Activated gamma-delta T cell treated with Interleukin-2 at 50 U/mL for 16 hours (primary cell): ENCODE measurements around the gene FUOM.

Experiments used
- DNase-seq: peaks from one replicate; pipeline ENCODE4 v3.0.0-alpha.2; 2020

Gene FUOM, protein sequence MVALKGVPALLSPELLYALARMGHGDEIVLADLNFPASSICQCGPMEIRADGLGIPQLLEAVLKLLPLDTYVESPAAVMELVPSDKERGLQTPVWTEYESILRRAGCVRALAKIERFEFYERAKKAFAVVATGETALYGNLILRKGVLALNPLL

DNA sequence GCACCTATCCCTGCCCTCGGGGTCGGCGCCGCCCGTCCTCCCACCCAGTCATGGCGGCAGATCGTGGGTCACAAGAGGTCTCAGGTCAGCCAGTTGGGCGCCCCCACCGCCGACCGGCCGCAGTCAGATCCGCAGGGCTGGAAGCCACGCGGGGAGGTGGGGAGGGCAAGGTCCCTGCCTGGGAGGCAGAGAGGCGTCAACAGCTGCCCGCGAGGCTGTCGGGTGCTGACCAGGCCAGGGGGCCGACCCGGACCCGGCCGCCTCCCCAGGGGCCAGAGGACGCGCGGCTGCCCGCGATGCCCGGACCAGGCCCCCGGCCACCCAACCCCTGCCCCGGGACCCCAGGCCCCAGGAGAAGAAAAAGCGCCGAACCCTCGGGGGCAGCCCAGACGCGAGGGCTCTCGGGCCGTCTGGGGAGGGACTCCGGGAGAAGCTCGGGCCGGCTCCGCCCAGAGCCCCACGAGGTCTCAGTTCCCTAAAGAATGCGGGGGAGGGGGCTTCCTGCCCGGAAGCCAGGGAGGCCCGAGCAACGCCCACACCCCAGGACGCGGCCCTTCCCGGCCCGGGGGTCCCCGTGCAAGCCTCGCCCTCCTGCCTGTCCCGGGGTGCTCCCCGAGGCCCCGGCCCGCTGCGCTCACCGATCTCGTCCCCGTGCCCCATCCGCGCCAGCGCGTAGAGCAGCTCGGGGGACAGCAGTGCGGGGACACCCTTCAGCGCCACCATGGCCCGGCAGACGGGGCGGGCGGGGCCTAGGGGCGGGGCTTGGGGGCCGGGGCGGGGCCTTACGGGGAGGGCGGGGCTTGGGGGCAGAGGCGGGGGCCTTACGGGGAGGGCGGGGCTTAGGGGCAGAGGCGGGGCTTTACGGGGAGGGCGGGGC, at the start of gene FUOM:
FUOM (minus strand) TSS at position 735 of the 877 bp plus-strand sequence; CDS start at position 723, 12 bp downstream.
- DNase-seq = peak; percentile 55

DNA sequence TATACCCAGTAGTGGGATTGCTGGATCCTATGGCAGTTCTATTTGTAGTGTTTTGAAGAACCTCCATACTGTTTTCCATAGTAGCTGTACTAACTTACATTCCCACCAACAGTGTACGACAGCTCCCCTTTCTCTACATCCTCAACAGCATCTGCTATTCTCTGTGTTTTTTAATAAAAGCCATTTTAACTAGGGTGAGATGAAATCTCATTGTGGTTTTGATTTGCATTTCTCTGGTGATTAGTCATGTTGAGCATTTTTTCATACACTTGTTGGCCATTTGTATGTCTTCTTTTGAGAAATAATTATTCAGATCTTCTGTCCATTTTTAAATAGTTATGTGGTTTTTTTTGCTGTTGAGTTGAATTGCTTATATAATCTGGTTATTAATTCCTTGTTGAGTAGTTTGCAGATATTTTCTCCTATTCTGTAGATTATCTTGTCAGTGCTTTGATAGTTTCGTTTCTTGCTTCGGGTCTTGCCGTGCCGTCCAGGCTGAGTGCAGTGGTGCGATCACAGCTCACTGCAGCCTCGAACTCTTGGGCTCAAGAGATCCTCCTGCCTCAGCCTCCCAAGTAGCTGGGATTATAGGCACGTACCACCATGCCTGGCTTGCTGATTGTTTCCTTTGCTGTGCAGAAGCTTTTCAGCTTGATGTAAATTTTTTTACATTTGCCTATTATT, 48.2 kb upstream of the FUOM start:
- no peak for DNase-seq

DNA sequence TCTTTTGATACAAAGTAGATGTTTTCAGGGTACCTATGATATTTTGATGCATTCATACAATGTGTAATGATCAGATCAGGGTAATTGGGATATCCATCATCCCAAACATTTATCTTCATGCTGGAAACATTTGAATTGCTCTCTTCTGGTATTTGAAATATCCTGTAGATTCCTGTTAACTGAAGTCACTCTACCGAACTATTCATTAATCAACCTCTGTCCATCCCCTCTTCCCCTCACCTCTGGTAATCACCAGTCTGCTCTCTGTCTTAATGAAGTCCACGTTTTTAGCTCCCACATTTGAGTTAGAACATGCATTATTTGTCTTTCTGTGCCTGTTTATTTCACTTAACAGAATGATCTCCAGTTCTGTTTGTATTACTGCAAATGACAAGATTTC, 47.5 kb upstream of the FUOM start:
- no peak for DNase-seq

DNA sequence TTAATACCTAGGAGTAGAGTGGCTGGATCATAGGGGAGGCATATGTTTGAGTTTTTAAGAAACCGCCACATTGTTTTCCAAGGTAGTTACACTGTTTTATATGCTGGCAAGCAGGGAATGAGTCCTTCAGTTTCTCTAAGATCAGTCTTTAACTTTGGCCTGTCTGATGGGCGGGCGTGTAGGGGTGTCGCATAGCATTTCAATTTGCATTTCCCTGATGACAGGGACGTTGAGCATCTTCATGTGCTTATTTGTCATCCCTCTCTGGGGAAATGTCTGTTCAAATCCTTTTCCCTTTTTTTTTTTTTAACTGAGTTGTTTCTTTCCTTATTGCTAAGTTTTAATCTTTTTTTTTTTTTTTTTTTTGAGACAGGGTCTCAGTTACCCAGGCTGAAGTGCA, 46.0 kb upstream of the FUOM start:
- no peak for DNase-seq

DNA sequence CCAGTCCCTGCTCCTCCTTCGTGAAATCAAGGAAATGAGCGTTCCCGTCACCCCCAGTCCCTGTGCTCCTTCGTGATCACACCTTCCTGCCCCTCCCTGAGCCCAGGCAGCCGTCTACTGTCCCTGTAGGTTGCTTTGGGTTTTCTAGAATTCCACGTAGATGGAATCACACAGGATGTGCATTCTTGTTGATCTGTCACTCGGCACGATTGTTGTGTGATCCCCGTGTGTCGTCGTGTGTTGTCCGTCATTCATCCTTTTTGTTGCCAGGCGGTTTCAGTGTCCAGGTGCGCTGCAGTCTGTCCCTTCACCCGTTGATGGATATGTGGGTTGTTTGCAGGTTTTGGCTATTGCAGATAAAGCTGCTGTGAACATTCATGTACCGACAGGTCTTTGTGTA, 45.5 kb upstream of the FUOM start:
- no peak for DNase-seq

DNA sequence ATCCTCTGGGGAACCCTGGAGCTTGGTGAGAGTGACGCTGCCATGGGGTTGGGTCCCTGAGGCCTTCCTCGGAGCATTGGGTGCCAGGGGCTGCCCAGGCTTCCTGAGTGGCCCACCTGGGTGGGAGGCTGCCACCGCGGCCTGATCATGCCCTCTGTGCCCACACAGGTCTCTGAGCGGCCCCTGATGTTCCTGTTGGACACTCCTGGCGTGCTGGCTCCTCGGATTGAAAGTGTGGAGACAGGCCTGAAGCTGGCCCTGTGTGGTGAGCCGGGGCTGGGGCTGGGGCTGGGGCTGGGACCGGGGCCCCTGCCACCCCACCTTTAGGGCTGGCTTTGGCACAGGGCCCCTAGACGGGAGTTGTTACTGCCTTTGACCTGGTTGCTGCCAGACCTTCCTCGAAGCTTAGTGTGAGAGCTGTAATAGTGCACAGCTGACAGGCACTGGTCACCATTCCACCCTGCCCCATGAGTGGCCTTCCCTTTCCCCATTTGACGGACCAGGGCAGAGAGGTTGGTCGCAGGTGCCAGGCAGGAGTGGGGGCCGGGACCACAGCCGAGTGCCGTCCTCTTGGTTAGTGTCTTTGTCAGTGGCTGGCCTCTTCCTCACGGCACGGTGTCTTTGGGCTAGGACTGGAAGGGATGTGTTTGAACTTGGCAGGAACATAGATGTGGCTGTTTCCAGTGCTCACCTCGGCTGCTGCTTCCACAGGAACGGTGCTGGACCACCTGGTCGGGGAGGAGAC, 44.3 kb upstream of the FUOM start:
- no peak for DNase-seq

DNA sequence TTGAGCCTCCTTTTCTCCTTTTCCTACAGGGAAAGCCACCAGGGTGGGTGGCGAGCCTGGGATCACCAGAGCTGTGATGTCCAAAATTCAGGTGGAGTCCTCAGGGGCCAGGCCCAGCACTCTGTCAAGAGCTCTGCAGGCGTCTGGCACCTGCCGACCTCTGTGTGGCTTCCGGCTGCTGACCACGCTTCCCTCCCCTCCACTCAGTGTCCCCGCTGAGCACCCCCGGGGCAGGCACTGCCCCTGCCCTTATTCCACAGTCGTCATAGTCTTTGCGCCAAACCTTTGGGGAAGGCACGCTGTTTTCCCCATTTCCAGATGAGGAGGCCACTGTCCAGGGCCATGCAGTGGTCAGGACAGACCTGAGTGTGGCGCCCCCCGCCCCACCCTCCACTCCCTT, 43.7 kb upstream of the FUOM start:
- DNase-seq = no peak

DNA sequence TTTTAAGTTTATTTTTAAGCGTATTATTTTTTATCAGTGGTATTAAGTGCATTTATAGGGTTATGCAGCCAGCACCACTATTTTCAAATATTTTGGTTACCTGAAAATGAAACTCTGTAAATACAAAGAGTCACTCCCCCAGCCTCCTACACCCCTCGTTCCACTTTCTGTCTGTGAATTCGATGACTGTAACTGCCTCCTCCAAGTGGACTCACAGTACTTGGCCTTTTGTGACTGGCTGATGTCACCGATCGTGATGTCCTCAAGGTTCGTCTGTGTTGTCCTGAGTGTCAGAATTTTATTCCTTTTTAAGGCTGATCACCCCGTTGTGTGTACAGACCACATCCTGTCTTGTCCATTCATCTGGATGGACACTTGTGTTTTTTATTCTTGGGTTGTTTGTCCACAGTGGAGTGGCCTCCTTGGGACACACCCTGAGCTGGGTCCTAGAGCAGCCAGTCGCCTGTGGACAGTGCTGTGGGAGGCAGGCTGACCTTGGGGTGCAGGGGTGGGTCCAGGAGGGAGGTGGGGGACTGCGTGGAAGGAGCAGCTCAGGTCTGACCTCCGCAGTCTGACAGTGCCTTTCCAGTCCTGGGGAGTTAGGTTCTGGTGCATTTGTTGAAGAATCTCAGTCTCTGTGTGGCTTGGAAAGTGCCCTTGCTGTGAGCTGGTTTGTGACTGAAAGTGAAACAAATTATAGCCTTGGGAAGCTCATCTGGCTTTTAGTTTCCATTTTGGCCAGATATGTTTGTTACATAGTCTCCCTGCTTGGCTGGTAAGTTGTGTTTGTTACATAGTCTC, 43.0 kb upstream of the FUOM start:
- no peak for DNase-seq

DNA sequence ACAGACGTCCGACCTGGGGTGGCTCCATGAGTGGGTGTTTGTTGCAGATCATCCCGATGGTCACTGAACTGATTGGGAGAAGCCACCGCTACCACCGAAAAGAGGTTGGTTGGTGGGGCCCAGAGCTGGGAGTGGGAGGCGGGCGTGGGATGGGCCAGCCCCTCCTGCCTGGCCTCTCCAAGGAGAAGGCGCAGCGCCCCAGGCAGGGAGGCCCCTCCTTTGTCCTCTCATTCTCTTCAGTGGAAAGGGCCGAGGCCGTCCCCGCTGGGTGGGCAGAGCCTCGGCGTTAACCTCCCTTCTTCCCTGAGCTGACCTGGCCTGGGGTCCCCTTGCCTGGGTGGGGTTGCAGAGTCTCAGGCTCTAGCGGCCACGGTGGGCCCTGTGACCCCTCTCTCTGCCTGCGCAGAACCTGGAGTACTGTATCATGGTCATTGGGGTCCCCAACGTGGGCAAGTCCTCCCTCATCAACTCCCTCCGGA, 41.3 kb upstream of the FUOM start:
- no peak for DNase-seq

DNA sequence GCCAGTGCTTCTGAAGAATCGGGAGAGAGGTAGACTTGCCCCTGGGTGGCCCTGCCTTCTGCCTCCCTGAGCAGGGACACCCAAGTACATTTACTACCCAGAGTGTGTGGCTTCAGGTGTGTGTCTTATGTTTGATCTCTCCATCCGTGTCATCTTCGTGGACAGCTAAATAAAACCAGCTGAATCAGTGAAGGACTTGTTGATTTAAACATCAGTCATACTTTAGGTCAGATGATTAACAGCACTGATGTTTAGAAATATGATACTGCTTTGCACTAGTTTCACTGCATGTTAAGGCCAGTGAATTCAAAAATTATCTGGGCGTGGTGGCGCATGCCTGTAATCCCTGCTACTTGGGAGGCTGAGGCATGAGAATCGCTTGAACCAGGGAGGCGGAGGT, 40.1 kb upstream of the FUOM start:
- DNase-seq = no peak

DNA sequence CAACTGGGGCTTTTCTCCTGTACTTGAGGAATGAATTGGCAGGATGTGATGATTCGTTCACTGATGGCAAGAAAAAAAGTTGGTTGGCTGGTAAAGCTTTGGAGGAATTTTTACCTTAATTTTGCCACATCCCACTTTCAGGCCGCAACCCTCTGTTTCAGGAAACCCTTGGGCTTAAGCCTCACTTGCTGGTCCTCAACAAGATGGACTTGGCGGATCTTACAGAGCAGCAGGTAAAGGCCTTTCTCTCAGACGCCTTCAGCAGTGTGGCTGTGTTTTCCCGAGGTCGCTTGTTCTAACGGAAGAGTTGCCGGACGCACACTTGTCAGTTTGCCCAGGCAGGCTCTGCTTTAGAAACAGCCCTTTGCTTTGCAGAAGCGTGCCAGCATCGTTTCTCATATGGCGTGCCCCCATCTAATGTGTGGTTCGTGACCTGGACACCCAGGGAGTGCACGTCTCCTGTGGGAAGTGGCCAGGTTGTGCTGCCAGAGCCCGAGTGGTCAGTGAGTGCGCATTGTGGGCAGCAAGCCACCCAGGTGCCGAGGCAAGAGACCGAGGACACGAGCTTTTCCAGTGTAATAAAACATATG, 38.3 kb upstream of the FUOM start:
- no peak for DNase-seq

DNA sequence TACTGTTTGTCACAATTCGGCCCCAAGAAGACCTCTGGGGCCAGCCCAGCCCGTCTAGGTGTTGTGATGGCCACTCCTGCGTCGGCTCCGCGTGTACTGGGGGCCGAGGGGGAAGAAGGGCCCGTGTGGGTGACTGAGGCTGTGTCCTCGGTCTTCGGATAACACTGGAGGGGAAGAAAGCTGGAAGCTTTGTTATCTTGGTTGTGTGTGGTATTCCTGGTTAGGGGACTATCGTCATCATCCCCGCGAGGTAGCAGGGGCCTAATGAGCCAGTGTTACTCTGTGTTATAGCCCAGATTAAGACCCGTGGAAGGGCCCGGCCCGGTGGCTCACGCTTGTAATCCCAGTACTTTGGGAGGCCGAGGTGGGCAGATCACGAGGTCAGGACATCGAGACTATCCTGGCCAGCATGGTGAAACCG, 37.0 kb upstream of the FUOM start:
- no peak for DNase-seq

DNA sequence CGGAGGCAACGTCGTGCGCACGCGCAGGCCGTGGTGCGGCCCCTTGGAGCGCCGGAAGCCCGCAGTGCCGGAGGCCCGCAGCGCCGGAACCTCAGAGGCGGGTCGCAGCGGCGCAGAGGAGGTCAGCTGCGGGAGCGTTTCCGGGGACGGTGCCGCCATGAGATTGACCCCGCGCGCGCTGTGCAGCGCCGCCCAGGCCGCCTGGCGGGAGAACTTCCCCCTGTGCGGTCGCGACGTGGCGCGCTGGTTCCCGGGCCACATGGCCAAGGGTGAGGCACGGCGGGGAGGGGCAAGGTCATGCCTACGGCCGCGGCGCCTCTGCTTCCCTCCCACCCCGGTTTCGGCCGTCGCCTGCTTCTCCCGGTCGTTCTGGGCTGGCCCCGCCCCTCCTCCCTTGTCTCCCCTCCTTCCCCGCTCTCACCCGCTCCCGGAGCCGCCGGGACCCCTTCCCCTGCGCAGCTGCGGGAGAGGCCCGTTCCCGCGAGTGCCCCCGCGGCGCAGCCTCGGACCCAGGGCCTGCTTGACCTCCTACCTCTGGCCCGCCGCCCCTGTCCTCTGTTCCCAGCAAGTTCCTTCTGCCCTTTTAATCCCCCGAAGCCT, 36.3 kb upstream of the FUOM start, which contains the start of gene MTG1:
MTG1 (plus strand) TSS at position 94 of the 600 bp plus-strand sequence; CDS start at position 158, 64 bp downstream.
- DNase-seq = peak; percentile 90

DNA sequence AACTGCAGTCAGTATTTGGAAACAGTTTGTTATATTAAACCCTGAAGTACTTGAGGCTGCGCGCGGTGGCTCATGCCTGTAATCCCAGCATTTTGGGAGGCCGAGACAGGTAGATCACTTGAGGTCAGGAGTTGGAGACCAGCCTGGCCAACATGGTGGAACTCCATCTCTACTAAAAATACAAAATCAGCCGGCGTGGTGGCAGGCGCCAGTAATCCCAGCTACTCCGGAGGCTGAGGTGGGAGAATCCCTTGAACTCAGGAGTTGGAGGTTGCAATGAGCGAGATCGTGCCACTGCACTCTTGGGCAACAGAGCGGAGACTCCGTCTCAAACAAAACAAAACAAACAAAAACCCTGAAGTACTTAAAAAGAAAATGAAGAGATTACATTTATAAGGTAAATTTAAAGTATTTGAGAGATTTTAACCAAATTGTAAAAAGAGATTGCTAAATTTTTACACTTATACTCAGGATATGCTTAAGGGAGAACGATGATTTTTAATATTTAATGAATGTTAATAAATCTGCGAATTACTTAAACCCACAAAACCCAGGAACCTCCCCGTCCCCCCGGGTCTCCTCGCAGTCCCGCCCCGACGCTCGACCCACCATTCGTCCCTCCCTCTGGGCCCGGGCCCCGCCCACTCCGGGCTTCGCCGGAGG, 35.7 kb upstream of the FUOM start:
- no peak for DNase-seq

DNA sequence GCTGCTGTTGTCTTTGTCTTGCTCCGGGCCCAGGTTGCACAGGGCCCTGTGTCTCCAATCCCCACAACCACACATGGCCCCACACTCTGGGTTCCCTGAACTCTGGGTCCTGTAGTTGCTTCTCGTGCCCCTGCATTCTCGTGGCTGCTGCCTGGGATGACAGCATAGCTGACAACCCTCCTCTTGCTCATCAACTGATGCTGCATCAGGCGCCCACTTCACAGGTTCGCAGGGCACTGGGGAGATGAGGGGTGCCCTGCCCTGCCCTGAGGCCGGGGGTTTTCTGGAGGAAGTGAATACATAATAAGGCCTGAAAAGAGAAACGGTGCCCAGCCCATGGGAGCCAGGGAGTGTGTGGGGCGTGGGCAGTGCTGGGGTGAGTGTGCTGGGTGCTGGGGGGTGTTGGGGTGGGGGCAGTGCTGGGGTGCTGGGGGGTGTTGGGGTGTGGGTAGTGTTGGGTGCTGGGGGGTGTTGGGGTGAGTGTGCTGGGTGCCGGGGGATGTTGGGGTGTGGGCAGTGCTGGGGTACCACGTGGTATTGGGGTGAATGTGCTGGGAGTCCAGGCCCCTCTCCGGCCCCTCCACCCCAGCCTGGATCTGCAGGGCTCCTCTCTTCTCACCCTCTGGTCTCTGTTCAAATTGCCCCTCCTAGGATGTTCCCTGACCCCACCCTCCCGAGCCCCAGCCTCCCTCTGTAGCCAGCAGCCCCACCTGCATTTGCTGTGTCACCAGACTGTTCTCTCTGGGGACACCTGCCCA, 34.1 kb upstream of the FUOM start:
- no peak for DNase-seq

DNA sequence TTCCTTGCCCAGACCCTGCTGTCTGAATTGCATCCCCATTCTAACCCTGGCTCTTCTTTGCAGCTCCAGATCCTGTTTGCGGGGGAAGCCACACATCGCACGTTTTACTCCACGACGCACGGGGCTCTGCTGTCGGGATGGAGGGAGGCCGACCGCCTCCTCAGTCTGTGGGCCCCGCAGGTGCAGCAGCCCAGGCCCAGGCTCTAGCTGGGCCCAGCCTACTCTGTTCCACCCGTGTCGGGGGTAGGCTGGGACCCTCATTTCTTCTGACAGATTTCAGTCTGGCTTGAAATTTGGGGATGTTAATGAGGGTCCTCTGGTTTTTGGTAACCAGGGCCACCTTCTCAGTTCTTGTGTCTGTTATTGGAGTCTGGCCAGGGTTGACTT, 33.4 kb upstream of the FUOM start:
- DNase-seq = no peak

DNA sequence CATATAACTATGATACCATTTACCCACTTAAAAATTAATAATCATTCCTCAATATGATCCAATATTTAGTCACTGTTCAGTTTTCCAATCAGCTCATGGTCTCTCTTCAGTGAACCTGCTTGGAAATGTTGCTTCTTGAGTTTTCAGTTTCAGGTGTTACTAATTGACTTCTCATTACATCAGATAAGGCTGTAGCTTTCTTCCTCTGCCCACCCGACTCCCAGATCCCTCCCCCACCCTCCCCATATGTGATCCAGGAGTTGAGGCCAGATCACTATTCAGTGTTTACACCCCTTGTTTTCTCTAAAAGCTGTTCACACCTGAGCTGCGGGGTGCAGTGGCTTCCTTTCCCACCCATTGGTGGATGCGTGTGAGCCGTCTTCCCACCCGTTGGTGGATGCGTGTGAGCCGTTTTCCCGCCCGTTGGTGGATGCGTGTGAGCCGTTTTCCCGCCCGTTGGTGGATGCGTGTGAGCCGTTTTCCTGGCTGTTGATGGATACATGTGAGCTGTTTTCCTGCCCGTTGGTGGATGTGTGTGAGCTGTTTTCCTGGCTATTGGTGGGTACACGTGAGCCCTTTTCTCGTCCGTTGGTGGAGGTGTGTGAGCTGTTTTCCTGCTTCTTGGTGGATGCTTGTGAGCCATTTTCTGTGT, 32.9 kb upstream of the FUOM start:
- no peak for DNase-seq

DNA sequence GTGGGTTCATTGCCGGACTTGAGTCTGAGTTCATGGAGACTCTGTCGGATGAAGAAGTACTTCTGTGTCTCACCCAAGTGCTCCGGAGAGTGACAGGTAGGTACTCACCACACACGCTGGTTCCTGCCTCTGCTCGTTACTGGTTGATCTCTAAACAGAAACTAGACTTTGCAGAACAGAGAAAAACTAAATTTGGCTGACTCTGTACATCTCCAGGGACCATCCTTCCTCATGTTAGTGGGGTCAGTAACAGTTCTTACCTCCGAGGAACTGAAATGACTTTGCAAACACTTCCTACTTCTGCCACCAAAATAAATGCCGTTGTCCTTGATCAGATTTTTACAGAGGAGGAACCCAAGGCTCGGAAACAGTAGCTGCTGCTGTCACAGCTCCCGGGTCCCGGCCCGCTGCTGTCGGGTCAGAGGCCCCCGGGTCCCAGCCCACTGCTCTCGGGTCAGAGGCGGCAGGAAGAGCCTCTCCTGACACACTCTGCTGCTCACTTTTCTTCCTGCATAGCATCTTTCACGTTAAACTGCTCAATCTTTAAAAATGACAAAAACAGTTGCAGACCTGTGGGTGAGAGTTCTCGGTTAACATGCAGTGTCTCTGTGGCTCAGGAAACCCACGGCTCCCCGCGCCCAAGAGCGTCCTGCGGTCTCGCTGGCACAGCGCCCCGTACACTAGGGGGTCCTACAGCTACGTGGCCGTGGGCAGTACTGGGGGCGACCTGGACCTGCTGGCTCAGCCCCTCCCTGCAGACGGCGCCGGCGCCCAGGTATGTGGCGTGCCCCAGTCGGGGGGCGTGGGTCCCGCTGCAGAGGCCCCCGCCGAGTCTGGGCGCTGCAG, 31.4 kb upstream of the FUOM start:
- peak; percentile 43 for DNase-seq
